GM13976 (cell line): ENCODE data around the gene WNT9A.

ENCODE experiments used
- DNase-seq: peaks from one replicate; pipeline ENCODE4 v3.0.0; 2012; ENCODE audit warnings: low spot score
- CTCF ChIP-seq: IDR thresholded peaks from 2 replicates; pipeline ENCODE4 v1.5.1; 2012; ENCODE audit warnings: borderline replicate concordance, mild to moderate bottlenecking; ENCODE audit not compliant: insufficient read depth; ENCODE audit errors: extremely low read depth, missing control alignments, control extremely low read depth
- in situ Hi-C: fragments of 300-500 bp; cut with MboI; formaldehyde crosslinking; loops from one replicate; pipeline ENCODE4 v1.12.0; 2022; ENCODE audit warnings: low sequenced_read_pairs, mixed read lengths, inconsistent platforms; ENCODE audit not compliant: unreplicated experiment

The WNT9A gene

DNA sequence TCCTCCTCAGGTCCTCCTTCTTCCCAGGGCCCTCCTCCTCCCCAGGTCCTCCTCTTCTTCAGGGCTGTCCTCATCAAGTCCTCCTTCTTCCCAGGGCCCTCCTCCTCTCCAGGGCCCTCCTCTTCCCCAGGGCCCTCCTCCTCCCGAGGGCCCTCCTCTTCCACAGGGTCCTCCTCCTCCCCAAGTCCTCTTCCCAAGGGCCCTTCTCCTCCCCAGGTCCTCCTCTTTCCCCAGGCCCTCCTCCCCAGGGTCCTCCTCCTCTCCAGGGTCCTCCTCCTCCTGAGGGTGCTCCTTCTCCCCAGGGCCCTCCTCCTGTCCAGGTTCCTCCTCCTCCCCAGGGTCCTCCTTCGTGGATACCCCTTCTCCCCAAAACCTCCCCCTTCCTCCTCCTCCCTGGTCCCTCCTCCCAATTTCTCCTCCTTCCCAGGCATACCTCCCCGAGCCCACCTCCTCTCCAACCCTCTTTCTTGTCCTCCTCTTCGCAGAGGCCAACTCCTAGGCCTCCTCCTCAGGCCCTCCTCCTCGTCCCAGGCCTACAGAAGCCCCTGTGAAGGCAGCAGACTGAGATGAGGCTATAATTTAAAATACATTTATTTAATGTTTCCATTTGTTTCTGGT is 29.5 kb downstream of the WNT9A start:
- DNase-seq, result no peak
- no peak for TF ChIP-seq CTCF
- in situ Hi-C loops, result no loop called here

DNA sequence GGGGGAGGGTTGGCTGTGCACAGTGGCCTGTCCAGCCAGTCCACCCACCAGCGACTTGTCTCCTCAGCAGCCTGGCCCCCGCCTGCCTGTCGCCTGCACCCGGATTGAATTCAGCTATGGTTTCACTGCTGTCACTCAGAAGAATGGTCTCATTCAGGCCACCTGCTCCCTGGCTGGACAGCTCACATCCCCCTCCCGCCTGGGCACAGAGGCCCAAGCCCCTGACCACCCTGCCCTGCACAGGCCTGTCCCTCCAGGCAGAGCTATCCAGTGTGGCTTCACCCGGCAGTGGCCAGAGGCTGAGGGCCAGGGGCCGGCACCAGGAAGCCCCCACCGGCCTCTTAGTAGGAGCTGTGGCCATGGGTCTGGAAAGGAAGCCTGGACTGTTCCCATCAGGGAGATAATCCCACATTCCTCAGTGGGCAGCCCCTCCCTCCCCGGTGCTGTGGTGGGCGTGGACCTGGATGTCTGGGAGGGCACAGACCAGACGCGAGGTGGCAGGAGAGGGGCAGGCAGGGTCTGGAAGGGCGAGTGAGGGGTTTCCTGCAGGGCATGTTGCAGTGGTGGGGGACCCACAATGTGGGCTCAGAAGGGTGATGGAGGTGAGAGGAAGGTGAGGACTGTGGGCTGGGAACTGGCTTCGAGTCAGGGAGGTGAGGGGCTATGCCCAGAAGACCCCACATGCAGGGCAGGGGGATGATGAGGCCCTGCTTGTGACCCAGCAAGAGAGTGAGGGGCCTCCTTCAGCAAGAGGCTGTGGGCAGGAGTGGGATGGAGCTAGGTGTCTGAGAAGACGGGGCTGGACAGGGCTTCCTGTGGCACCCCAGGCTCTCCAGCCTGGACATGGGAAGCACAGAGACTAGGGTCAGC is 30.4 kb downstream of the WNT9A start:
- no peak for TF ChIP-seq CTCF
- DNase-seq, result no peak
- in situ Hi-C loops, result no loop called here

- DNase-seq, result no peak
- TF ChIP-seq CTCF, result no peak
- in situ Hi-C loops, result no loop called here
Measured at GRCh38 chr1:227916655-227917054, 31.1 kb downstream of the WNT9A start.

DNA sequence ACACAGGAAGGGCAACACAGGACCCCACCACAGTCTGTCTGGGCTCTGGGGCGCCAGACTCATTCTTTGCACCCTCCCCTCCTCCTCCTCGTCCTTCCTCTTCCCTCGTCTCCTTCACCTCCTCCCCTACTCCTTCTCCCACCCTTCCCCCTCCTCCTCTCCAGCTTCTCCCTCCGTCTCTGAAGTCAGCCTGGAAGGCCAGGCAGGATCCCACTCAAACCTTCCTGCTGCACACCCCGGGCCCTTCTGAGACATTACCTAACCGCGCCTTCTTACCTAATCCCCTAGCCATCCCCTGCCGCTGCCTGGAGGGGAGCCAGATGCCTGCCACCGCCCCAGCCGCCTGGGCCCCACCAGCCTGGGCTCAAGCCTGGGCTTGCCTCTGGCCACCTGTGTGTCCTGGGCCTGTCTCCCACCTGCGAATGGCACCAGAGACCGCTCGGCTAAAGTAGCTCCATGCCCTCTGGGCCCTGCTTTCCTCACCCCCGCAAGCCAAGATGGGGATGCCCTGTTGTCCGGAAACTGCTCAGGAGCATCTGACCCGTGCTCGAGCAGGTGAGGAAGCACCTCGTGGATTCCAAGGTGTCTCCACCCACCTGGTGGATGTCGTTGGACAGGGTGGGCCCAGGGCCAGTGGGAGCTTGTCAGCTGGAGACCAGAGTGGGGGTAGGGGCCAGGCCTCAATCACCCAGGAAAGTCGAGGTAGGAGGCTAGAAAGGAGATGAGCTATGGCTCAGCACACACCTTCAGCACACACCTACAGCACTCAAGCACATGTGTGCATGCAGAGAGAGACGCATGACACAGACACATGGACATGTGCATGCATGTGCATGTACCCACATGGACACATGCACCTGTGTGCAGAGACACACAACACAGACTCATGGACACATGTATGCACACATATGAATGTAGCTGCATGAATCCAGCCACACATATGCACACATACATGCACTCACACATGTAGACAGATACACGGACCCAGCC is 31.9 kb downstream of the WNT9A start:
- no peak for TF ChIP-seq CTCF
- no peak for DNase-seq
- in situ Hi-C loops, result no loop called here

GRCh38 chr1:227914801-227915563 is 32.8 kb downstream of the WNT9A start:
- in situ Hi-C loops, result no loop called here
- no peak for DNase-seq
- no peak for TF ChIP-seq CTCF
